GM23248 (cell line): ENCODE results near the gene AP2B1. TPM values are rescaled to one million over a fixed set of nuclear protein-coding genes. Genes with fewer than 3 reads are reported as not detected.

ENCODE experiments used
- DNase-seq: peaks from one replicate; pipeline ENCODE4 v3.0.0-alpha.2; 2015
- H2AFZ ChIP-seq: fragments of 200-600 bp; sonication (generic); 2 replicates; pipeline ENCODE4 v1.6.1; 2016; ENCODE audit warnings: antibody characterized with exemption
- H3F3A ChIP-seq: fragments of 200-600 bp; sonication (generic); 2 replicates; pipeline ENCODE4 v1.6.1; 2016; ENCODE audit warnings: mild to moderate bottlenecking, antibody characterized with exemption, mixed run types; ENCODE audit not compliant: insufficient read depth
- H3K27ac ChIP-seq: fragments of 200-600 bp; sonication (generic); 2 replicates; pipeline ENCODE4 v1.5.1; 2016; ENCODE audit warnings: mild to moderate bottlenecking
- H3K27me3 ChIP-seq: fragments of 200-600 bp; sonication (generic); replicated peaks from 2 replicates; pipeline ENCODE4 v1.6.1; 2016; ENCODE audit warnings: mild to moderate bottlenecking; ENCODE audit not compliant: insufficient read depth
- H3K36me3 ChIP-seq: fragments of 200-600 bp; sonication (generic); 2 replicates; pipeline ENCODE4 v1.6.1; 2016; ENCODE audit warnings: low read depth, mild to moderate bottlenecking
- H3K4me1 ChIP-seq: fragments of 200-600 bp; sonication (generic); 2 replicates; pipeline ENCODE4 v1.6.1; 2016; ENCODE audit warnings: mild to moderate bottlenecking; ENCODE audit not compliant: insufficient read depth
- H3K4me2 ChIP-seq: fragments of 200-600 bp; sonication (generic); one replicate; pipeline ENCODE4 v1.6.1; 2016; ENCODE audit warnings: mild to moderate bottlenecking; ENCODE audit not compliant: unreplicated experiment
- H3K4me3 ChIP-seq: fragments of 200-600 bp; sonication (generic); 2 replicates; pipeline ENCODE4 v1.5.1; 2016; ENCODE audit warnings: mild to moderate bottlenecking
- H3K79me2 ChIP-seq: fragments of 200-600 bp; sonication (generic); 2 replicates; pipeline ENCODE4 v1.6.1; 2016; ENCODE audit warnings: mild to moderate bottlenecking; ENCODE audit not compliant: insufficient read depth
- H3K9ac ChIP-seq: fragments of 200-600 bp; sonication (generic); 2 replicates; pipeline ENCODE4 v1.6.1; 2016; ENCODE audit warnings: mild to moderate bottlenecking
- H3K9me2 ChIP-seq: fragments of 200-600 bp; sonication (generic); 2 replicates; pipeline ENCODE4 v1.6.1; 2016; ENCODE audit warnings: mixed run types, mild to moderate bottlenecking, moderate library complexity; ENCODE audit not compliant: insufficient read depth
- H3K9me3 ChIP-seq: fragments of 200-600 bp; sonication (generic); one replicate; pipeline ENCODE4 v1.6.1; 2017; ENCODE audit warnings: low read depth
- H4K20me1 ChIP-seq: fragments of 200-600 bp; sonication (generic); 2 replicates; pipeline ENCODE4 v1.6.0; 2016; ENCODE audit not compliant: insufficient read depth
- EZH2 ChIP-seq: fragments of 200-600 bp; sonication (generic); IDR thresholded peaks from 2 replicates; pipeline ENCODE4 v1.6.1; 2018; ENCODE audit warnings: antibody characterized with exemption, mild to moderate bottlenecking; ENCODE audit not compliant: insufficient read depth, poor library complexity, severe bottlenecking
- EZH2phosphoT487 ChIP-seq: fragments of 200-600 bp; sonication (generic); IDR thresholded peaks from 2 replicates; pipeline ENCODE4 v1.6.1; 2018; ENCODE audit warnings: antibody characterized with exemption, moderate library complexity, mild to moderate bottlenecking, low read depth; ENCODE audit not compliant: insufficient read depth
- WGBS, 2 experiments: methylation state at CpG; one replicate each; pipeline ENCODE4 v1.1.6; 2015 to 2017; ENCODE audit warnings: low lambda C conversion rate in 2 of 2, low coverage in 1 of 2; ENCODE audit errors: missing lambda C conversion rate in 2 of 2; 5-methylcytosine and 5-hydroxymethylcytosine counted together
- in situ Hi-C: fragments of 300-500 bp; cut with MboI; formaldehyde crosslinking; loops from 2 replicates; pipeline ENCODE4 v1.15.0; 2020
- polyA plus RNA-seq: library from polyadenylated mRNA; unstranded; fragments of >200 nt; fragmentation: Nextera tagmentation; extraction: Ambion mirVana; gene quantifications from 2 replicates; pipeline ENCODE4 v1.2.1, GENCODE V29; 2016
- total RNA-seq: library from RNA; depleted of rRNA; stranded (reverse); fragments of >200 nt; shearing (Covaris generic); gene quantifications from 2 replicates; pipeline ENCODE4 v1.2.3, GENCODE V29; 2014

The AP2B1 gene
- total and polyA plus RNA-seq, 2 experiments from 2014 or later = 72.4 to 85.9 TPM

DNA sequence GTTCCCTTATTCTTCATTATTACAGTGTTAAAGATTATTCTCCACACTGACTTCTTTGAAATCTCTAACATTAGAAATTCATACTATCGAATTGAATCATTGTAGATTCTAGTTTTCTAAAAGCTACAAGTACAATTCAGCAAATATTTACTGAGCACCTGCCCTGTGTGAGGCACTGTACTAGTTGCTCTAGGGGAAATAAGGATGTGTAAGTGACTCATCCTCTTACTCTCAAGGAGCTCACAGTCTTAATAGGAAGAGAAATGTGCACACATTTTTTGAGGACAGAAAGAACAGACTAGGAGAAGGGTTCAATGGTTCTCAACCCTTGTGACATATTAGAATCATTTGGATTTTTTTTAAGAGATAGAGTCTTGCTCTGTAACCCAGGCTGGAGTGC is 42.0 kb upstream of the AP2B1 start:
- no peaks in the 10 kb centered on the region for H3F3A ChIP-seq
- TF ChIP-seq EZH2phosphoT487 = no peak
- no peak for TF ChIP-seq EZH2
- H2AFZ ChIP-seq = no peak overlapping the region
- no peaks in the 10 kb centered on the region for H3K9me2 ChIP-seq
- peaks cover 30% of the 10 kb centered on the region for H3K27me3 ChIP-seq
- no peaks in the 10 kb centered on the region for H3K9me3 ChIP-seq
- H3K4me1 ChIP-seq = no peaks in the 10 kb centered on the region
- no peaks in the 10 kb centered on the region for H3K79me2 ChIP-seq
- WGBS, 2 experiments = 28 to 43% methylated on average over 1 of the region's 1 CpG
- in situ Hi-C loops = no loop called here
- no peak overlapping the region for H3K9ac ChIP-seq
- H3K4me2 ChIP-seq = no peak overlapping the region
- H4K20me1 ChIP-seq = no peaks in the 10 kb centered on the region
- no peak overlapping the region for H3K27ac ChIP-seq
- H3K4me3 ChIP-seq = no peak overlapping the region
- no peaks in the 10 kb centered on the region for H3K36me3 ChIP-seq
- DNase-seq = no peak

DNA sequence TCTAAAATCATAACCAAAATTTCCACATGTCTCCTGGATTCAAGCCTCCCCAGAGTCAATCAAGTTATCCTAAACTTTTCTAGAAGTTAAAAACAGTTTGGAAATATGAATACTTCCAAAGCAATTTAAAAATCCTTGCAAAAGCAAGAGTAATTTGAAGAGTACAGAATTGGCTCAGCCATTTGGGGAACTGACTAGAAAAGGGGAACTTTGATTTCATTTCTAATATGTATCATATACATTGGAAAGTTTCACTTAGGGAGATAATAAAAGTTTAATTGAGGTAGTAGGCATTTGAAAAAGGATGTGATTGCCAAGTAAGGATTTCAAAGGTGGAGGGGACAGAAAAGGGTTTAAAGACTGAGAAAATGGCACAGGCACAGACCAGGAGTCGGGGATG is 40.6 kb upstream of the AP2B1 start:
- Histone ChIP-seq H3K9me3 (no peaks in the 10 kb centered on the region), H3K36me3 (no peaks in the 10 kb centered on the region), H2AFZ (no peak overlapping the region), H3K4me1 (no peaks in the 10 kb centered on the region), H3K4me2 (no peak overlapping the region), H3K9me2 (no peaks in the 10 kb centered on the region), H3K79me2 (no peaks in the 10 kb centered on the region), H3K27ac (no peak overlapping the region), H3F3A (no peaks in the 10 kb centered on the region), H4K20me1 (no peaks in the 10 kb centered on the region), H3K9ac (no peak overlapping the region), H3K4me3 (no peak overlapping the region), H3K27me3 (peaks cover 30% of the 10 kb centered on the region)
- DNase-seq = no peak
- in situ Hi-C loops = no loop called here
- WGBS, 2 experiments = 21 to 36% methylated on average over 1 of the region's 1 CpG
- TF ChIP-seq EZH2phosphoT487 (no peak), EZH2 (no peak)

GRCh38 chr17:35548208-35548810 is 38.8 kb upstream of the AP2B1 start:
- TF ChIP-seq EZH2phosphoT487 (no peak), EZH2 (no peak)
- Histone ChIP-seq H3K4me1 (no peaks in the 10 kb centered on the region), H3K36me3 (no peaks in the 10 kb centered on the region), H3K9me2 (no peaks in the 10 kb centered on the region), H4K20me1 (no peaks in the 10 kb centered on the region), H3K27ac (no peak overlapping the region), H3K4me3 (no peak overlapping the region), H3K9me3 (no peaks in the 10 kb centered on the region), H3K4me2 (no peak overlapping the region), H3F3A (no peaks in the 10 kb centered on the region), H3K27me3 (peaks cover 30% of the 10 kb centered on the region), H2AFZ (no peak overlapping the region), H3K9ac (no peak overlapping the region), H3K79me2 (no peaks in the 10 kb centered on the region)
- 26 to 33% methylated on average over 8 of the region's 8 CpGs for WGBS, 2 experiments
- no peak for DNase-seq
- in situ Hi-C loops = no loop called here

DNA sequence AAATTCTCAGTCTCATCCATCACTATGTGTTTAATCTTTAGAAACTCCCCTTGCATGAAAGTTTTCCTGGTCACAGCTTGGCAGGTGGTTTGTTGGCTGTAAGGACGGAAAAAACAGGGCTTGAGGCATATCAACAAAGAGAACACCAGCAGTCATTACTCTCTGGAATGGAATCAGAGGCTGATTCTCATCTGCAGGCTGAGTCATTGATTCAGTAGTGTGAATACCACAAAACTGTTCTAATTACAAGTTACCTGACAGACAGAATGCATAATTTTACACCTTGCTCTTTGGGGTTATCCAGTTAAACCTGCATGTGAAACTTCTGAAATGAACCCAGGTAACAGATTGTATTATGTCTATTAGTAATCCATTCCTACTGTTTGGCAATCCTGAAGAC is 38.1 kb upstream of the AP2B1 start:
- Histone ChIP-seq H3K79me2 (no peaks in the 10 kb centered on the region), H3K36me3 (no peaks in the 10 kb centered on the region), H3K9me3 (no peaks in the 10 kb centered on the region), H3F3A (no peaks in the 10 kb centered on the region), H2AFZ (no peak overlapping the region), H3K27ac (no peak overlapping the region), H3K4me2 (no peak overlapping the region), H3K9ac (no peak overlapping the region), H3K4me3 (no peak overlapping the region), H3K9me2 (no peaks in the 10 kb centered on the region), H3K27me3 (peaks cover 30% of the 10 kb centered on the region), H4K20me1 (no peaks in the 10 kb centered on the region), H3K4me1 (no peaks in the 10 kb centered on the region)
- no peak for DNase-seq
- in situ Hi-C loops = no loop called here
- 11 to 28% methylated on average over 1 of the region's 1 CpG for WGBS, 2 experiments
- no peak for TF ChIP-seq EZH2phosphoT487
- TF ChIP-seq EZH2 = no peak
